HuH-7 (cell line): Measurements from ENCODE around the gene TBK1.

Experiments used
- DNase-seq: peaks from one replicate; pipeline ENCODE4 v3.0.0; 2011; ENCODE audit warnings: low spot score

TBK1 gene

DNA sequence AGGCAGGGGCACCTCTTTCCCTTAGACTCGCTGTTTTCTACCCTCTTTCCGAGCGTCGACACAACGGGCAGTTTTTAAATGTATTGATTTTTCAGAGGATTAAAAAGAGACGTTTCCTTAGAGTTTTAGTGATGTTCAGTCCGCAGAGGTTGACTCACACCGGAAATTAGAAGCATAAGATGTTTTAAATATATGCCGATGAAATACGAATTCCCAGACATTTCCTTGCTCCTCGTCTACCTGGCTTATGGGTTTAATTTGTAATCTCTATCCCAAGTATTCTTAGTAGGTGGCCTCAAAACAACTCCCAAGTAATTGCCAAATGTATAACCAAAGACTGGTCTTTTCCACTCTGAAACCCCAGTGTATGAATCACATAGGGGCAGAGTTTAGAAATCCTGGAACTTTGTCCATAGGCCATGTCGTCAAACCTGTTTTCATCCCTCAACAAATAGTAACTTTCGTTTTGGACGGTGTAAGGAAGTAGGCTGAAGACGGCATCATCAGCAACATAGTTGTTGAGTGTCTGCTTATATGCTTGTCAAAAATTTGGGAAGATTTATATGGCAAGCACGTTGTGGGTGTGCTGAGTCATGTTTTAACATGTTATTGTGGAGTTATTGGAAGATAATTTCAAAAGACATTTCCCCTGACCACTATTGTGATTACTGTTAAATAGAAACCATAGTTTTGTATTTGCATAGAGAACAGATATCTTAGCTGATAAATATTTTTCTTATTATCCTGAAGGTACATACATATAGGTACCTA lies 824 bp downstream of the TBK1 start:
- DNase-seq = peak; percentile 37

DNA sequence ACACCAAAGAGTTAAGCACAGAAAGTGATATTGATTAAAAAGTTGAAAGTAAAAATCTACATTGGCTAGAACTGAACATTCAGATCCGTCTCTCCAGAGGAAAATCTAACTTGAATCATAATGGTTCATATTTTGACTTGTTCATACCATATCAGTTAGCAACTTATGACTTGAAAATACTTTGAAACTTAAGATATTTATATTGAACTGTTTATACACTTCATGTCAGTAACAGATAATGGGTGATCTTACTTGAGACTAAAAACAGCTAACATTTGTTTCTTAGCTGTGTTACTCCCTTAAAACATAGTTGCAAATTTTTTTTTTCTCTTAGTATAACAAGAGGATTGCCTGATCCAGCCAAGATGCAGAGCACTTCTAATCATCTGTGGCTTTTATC lies 3.6 kb downstream of the TBK1 start:
- DNase-seq = no peak

DNA sequence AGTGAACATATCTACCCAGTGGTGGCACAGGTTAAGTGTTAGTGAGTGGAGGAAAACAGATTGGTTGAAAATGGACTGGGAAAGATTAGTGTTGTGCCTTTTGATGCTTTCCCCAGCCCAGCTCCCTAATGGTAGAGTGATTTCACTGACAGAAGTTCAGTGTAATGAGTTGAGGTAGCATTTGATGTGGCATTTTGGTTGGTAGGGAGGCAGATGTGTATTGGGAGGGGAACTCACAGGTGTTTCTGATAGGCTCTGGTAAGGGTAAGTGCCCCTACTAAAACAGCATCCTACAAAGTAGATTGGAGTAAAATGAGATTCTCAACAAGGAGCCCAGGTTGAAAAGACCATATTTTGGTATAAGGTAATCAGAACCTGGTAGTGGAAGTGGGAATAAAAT lies 4.2 kb downstream of the TBK1 start:
- no peak for DNase-seq

DNA sequence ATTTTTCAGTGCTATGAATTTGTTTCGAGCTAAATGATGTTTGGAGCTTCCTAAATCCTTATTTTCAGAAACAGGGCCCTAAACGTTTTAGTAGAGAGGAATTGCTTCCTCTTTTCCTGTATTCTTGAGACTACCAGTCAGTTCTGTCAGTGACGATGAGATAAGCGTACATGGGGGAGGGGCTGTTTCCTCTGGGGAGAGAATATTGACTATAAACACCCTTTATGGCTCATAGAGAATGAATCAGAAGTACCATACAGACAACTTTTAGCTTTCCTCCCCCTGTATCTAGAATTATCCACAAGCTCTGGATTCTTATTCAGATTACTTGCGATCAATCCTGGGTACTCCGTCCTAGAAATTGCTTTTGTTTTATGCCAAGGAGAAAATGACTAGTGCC lies 5.1 kb downstream of the TBK1 start:
- DNase-seq = no peak

DNA sequence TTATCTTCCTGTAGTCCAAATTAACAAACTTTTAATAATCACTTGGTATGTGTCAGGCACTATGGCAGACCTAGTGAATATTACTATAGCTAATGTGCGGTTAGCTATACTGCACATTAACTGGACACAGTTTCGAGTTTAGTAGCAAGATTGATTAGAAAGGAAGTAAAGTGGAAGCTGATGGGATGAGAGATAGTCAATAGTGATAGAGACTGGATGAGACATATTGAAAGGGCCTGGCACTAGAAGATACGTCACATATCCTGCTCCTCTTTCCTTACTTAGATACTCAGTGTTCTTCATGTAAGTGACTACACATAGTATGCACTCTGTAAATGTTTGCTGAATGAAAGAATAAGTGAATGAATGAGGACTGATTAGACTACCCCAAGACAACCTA lies 5.5 kb downstream of the TBK1 start:
- DNase-seq = no peak

DNA sequence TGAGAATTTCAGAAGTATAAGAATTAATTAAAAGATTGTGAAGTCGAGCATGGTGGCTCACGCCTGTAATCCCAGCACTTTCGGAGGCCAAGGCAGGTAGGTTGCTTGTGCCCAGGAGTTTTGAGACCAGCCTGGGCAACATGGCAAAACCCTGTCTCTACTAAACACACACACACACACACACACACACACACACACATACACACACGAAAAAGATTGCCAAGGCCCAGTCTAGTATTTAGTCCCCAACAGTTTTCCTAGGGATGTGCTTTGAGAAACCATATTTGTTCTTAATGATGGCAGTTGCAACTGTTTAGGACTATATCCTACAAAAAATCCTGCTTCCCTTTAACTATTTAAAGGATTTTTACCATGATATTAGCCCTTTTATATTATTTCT lies 6.0 kb downstream of the TBK1 start:
- DNase-seq = no peak

DNA sequence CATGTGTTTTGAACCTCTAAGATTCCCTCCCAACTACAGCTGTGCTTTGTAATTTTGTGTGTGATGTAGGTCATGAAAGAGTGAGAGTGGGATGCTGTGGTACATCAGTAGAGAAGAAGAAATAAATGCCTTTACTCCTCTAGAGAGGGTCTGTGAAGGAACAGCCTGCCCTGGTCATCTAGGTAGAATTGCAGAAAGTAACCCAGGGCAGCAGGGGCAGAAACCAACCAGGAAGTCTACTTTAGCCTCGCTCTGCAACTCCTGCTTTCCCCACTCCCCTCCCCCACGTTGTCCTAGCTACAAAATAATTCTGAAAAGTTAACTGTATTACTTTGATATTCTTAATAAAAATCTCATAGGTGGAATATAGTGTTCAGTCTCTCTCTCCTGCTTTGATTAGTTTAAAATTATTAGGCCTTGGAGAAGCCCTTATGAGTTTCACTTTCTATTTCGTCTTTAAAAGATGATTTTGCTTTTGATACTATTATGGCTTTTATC lies 7.5 kb downstream of the TBK1 start:
- DNase-seq = no peak

DNA sequence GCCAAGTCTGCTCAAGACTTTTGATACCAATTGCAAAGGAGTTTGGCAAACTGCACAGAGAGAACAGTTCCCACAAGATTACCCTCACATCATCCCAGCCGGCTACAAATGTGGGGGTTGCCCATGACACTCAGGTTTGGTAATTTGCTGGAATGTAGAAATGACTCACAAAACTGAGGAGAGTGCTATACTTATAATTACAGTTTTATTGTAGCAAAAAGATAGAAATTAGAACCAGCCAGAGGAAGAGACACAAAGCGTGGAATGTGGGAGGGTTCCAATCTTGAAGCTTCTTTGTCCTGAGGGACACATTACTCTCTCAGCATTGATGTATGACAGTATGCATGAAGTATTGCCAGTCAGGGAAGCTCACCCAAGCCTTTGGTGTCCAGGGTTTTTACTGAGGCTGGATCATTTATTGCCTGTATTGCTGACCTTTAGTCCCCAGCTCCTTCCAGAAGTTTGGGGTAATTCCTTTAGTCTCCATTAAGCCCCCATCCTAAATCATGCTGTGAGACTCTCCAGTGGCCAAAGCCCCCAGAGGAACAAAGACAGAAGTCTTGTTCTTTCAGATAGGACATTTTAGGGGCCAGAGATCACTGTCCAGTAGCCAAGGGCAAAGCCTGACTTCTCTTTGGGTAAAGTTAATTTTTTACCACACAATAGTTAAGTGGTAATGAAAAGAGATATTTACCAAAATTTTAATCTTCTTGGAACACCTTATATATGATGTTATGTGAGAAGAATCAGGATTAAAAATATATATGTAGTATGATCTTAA lies 9.9 kb downstream of the TBK1 start:
- DNase-seq = no peak

DNA sequence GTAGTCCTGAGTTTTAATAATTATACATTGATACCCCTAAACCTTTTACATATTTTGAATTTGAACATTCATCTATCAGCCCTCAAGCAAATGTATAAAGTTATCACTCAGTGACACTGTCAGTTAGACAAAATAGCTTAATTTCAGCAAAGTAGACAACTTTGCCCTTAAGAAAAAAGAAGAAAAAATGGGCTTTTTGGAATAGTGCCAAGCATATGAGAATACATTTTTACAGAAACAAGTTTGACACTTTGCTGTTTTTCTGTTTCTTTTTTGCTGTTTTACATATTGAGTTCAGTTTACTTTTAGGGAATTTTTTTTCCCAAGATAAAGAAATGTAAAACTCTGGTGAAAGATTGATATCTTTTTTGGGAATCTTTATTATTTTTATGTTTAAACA lies 14.3 kb downstream of the TBK1 start:
- DNase-seq = no peak

DNA sequence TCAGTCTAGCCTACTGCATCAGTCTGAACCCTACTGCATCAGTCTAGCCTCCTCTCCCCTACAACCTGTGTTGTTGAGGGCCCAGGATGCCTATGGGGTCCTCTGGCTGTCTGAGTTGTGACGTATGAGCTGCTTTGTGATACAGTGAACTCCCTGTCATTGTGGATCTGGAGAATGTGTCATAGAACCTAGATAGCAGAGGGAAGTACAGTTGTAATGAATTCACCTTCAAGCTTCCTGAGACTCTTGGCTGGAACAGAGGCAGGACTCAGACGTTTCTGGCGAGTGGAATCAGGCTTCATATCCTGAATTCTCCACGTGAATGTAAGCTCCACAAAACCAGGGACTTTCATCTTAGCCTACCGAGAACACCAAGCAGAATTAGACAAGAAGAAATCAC lies 17.0 kb downstream of the TBK1 start:
- DNase-seq = no peak

DNA sequence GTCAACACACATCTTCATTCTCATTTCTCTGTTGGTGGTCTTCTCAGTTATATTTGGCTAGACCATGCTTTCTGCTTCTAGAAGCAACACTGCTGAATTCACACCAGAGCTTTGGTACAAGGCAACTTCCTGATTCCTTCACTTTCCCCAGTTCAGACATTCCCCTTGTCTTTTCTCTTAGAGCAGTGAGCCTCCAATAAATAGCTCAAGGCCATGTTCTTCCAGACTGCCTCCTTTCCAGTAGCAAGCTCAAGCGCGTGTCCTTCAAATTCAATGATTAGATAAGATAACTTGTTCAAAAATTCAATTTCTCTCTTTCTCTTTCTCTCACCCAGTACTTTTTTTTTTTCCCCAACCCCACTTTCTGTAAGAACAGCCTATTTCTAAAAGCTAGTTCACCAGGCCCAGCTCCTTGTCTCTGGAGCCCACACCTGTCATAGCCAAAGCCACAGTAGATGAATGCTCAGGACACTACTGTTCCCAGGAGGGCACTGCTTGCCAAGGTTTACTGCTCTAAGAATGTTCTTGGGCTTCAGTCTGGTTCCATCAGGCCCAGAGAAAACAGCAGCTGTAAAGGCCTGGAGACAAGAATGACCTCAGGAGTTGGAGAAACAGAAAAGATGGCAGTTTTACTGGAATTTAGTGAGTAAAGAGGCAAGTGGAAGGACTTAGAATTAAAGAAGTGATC lies 17.7 kb downstream of the TBK1 start:
- DNase-seq = no peak

DNA sequence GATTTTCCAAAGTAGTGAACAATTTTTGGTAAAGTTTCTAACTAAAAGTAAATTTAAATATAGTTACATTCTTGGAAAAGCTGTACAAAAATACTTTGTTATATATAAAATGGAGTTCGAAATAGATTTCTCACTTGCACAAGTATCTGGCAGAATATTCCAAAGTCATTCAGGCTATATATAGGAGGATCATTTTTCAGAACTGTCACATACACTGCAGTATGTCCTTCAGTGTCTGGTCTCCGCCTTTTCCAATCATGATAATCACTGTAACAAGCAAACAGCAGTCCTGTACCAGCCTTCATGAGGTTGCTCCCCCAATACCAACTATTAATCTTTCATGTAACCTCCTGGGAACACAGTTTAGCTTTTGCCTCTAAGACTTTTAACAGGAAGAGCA lies 18.6 kb downstream of the TBK1 start:
- DNase-seq = no peak

DNA sequence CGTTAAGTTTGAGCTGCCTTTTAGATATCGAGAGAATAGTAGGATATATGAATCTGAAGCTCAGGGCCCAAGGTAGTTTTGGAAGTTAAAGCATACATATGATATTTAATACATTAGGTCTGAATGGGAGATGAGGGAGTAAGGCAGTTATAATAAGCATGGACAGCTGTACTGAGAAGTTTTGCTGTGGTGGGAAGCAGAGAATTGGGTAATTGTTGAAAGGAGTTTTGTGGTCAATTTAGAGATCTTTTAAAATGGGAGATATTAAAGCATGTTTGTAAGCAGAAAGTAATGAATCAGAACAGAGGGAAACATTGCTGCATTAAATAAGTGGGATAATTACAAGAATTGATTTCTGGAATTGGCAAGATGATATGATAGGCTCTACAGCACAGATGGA lies 21.3 kb downstream of the TBK1 start:
- DNase-seq = no peak

DNA sequence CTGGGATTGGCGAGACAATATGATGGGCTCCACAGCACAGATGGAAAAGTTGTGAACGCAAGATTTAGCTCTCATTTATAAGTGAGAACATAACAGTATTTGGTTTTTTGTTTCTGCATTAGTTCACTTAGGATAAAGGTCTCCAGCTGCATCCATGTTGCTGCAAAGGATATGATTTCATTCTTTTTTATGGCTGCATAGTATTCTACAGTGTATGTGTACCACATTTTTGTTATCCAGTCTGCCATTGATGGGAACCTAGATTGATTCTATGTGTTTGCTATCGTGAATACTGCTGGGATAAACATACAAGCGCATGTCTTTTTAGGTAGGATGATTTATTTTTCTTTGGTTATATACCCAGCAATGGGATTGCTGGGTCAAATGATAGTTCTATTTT lies 23.6 kb downstream of the TBK1 start:
- DNase-seq = no peak

DNA sequence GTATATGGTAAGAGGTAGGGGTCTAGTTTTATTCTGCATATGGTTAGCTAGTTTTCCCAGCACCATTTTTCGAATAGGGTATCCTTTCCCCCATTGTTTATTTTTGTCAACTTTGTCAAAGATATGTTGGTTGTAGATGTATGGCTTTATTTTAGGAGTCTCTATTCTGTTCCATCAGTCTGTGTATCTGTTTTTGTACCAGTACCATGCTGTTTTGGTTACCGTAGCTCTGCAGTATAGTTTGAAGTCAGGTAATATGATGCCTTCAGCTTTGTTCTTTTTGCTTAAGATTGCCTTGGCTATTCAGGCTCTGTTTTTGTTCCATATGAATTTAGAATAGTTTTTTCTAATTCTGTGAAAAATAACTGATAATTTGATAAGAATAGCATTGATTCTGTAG lies 24.9 kb downstream of the TBK1 start:
- no peak for DNase-seq

DNA sequence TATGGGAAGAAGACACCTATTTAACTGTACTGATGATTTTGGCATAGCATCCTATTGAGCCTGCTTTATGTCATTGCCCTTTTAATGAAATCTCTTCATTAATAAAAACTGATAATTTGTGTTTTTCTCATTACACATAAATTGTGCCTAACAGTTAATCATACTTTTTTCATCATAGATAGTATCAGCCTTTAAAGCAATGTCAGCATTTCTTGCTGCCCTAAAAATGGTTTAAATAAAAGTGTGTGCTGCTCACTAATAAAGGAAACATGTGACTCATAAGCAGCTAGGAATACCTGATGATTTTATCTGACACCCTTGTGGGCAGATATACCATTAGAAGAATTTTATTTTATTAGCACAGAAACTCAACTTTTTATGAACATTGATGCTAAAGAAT lies 26.7 kb downstream of the TBK1 start:
- DNase-seq = no peak

DNA sequence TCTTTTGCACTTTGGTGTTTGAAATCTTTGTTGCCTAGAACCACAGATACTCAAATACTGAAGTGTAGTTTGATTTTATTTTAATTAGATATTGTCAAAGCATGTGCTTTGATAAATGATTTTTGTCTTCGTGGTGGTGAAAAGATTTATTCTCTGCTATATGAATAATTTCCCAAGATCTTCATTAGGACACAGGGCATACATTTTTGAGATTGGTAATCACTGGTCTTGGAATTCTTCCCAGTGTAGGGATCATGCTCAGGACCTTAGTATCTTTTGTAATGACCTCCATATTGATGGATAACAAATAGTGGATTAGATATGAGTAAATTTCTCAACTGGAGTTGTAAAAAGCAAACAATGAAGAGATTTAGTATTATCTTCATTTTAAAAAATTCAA lies 28.2 kb downstream of the TBK1 start:
- no peak for DNase-seq

DNA sequence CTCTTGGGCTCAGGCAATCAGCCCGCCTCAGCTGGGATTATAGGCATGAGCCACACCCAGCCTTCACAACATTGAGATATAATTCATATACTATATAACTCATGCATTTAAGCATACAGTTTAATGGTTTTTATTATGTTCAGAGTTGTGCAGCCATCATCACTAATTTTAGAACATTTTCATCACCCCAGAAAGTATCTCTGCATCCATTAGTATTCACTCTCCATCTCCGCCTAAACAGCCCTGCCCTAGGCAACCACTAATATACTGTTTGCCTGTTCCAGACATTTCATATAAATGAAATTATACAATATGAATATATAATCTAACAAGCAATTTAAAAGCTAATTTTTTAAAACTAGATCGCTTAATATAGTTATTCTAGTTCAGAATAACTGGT lies 34.7 kb downstream of the TBK1 start:
- no peak for DNase-seq

DNA sequence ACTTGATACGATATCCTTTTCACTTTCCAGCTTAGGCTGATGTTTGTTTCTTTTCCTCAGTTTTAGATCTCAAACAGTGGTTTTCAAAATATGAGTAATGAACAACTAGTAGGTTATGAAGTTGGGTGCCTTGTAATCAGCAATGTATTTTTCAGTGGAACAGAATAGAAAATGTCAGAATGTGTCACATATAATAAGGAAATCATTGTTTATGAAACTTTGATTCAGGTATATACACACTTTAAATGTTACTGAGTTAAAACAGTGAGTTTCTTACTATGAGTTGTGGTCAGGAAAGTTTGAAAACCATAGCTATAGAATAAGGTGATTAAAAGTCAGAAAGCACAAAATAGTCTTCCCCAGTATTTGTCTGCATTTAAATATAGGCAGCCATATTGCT lies 39.8 kb downstream of the TBK1 start:
- DNase-seq = no peak

DNA sequence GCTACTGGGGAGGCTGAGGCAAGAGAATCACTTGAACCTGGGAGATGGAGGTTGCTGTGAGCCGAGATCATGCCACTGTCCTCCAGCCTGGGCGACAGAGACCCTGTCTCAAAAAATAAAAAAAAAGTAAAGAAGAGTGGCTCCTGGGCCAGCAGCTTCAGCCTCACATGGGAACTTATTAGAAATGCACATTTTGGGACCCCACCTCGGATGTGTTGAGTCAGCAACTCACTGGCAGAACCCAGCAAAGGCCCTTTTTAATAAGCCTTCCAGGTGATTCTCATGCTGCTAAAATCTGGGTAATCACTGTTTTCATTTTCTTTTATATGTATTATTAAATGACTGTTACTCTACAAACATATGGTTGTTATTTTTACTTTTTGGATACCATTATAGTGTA lies 41.6 kb downstream of the TBK1 start:
- no peak for DNase-seq

DNA sequence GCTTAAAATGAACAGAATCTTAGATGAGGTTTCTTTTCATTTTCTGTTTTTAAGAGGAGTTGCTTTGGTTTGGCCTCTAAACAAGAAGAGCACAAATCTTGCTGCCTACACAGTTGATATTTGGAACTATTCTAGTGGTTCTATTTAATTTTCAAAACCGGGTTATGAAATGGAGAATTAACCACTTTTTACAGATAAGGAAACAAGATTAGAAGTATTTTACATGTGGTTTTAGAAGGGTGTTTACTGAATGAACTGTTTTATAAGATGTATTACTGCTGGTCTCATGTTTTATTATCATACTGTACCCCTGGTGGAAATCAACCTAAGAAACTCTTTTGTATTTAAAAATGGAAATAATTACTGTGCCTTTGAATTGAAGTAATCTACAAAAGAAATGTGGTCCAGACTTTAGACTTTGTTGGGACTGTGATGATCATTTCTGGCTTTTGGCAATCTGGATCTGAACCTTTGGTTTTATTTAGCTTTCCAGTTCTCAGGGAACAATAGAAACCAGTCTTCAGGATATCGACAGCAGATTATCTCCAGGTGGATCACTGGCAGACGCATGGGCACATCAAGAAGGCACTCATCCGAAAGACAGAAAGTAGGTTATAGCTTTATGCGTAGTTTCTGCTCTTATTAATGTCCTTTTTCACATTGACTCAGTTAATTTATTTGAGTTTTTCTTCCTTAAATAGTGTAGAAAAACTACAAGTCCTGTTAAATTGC lies 43.2 kb downstream of the TBK1 start:
- no peak for DNase-seq

DNA sequence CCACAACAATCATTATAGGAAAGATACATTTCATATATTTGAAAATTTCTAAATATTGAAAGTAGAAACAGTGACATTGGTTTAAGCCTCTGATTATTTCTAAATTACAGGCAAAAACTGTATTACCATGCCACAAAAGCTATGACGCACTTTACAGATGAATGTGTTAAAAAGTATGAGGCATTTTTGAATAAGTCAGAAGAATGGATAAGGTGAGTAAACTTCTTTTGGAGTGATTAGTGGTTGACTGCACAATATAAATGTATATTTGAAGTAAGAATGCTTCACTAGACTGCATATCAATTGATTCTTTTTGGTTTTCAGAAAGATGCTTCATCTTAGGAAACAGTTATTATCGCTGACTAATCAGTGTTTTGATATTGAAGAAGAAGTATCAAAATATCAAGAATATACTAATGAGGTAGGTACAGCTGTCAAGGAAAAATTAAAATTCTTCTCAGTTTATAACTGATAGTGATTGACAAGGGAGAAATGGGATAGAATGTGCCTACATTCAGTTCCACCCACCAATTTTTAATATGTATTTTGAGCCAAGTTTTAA lies 45.0 kb downstream of the TBK1 start:
- no peak for DNase-seq
